ENCODE data around the gene LMO4.

DNA sequence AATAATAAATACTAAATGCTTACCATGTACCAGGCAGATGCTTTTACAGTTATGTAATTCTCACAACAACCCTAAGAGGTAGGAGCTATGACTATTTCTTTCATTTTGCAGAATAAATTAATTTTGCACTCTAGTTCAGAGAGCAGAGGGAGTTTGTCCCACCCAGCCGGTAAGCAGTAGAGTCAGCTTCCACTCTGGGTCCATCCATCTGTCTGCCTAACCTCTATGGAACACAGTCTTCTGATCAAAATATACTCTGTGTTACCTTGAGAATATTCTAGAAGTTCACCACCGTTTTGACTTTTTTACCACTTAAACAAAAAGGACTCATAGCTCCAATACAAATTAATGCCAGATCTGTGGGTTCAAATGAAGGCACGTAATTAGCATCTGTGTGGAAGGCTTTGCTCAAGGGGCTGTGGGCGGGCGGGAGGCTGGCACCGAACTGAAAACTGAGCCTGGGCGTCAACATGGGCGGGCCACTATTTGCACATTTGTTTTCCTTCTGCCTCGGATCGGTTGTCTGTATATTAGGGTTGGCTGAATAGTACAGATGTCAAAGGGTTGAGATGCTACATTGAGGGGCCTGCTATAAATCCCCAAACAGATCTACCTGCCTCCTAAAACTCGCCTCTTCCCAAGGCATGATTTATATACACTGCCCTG, 33.1 kb upstream of the LMO4 start:
- TF ChIP-seq, protein P1, sequence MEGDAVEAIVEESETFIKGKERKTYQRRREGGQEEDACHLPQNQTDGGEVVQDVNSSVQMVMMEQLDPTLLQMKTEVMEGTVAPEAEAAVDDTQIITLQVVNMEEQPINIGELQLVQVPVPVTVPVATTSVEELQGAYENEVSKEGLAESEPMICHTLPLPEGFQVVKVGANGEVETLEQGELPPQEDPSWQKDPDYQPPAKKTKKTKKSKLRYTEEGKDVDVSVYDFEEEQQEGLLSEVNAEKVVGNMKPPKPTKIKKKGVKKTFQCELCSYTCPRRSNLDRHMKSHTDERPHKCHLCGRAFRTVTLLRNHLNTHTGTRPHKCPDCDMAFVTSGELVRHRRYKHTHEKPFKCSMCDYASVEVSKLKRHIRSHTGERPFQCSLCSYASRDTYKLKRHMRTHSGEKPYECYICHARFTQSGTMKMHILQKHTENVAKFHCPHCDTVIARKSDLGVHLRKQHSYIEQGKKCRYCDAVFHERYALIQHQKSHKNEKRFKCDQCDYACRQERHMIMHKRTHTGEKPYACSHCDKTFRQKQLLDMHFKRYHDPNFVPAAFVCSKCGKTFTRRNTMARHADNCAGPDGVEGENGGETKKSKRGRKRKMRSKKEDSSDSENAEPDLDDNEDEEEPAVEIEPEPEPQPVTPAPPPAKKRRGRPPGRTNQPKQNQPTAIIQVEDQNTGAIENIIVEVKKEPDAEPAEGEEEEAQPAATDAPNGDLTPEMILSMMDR (IDR thresholded peaks at IDR 0.05; ENCODE audit: low read depth, low read length), result no peak
- TF ChIP-seq EZH2phosphoT487 (IDR thresholded peaks at IDR 0.05; ENCODE audit: low read depth), result no peak
